Measurements from ENCODE around the gene IRF9. TPM values are rescaled to one million over a fixed set of nuclear protein-coding genes. Genes with fewer than 3 reads are reported as not detected.
A peak's percentile ranks its signal among the peaks of the same experiment; 100 is the strongest.

The IRF9 gene
- total and polyA plus RNA-seq, 2 of the 13 experiments (the other 11 are each of a cell fraction or from before 2014, with no cell fraction given): 14.9 to 49.7 TPM

GRCh38 chr14:24113801-24114531 is 47.1 kb upstream of the IRF9 start (continued):
- TF ChIP-seq DZIP1 (CRISPR knock-in tag; IDR thresholded peaks at IDR 0.05): peak; percentile 82; the same call in 1 of the 2 replicates
- peak; percentile 88; the same call in 1 of the 2 replicates for TF ChIP-seq TBX3 (IDR thresholded peaks at IDR 0.05; ENCODE audit: borderline replicate concordance)
- no peak; the same call in 1 of the 2 replicates for TF ChIP-seq THAP8 (CRISPR knock-in tag; IDR thresholded peaks at IDR 0.05; ENCODE audit: borderline replicate concordance)
- no peak; the same call in none of the 2 replicates for TF ChIP-seq PAF1 (CRISPR knock-in tag; IDR thresholded peaks at IDR 0.05)
- TF ChIP-seq ZNF432 (CRISPR knock-in tag; IDR thresholded peaks at IDR 0.05; ENCODE audit: borderline replicate concordance): no peak
- 0 out of 2 replicates have a peak, but pooled peaks have one; percentile 94 for TF ChIP-seq ZNF616 (CRISPR knock-in tag; IDR thresholded peaks at IDR 0.05; ENCODE audit: low read depth)
- TF ChIP-seq ZNF354B (CRISPR knock-in tag; IDR thresholded peaks at IDR 0.05): peak; percentile 88; the same call in 1 of the 2 replicates
- TF ChIP-seq SMAD1 (CRISPR knock-in tag; IDR thresholded peaks at IDR 0.05; ENCODE audit: borderline replicate concordance, low read depth): peak; percentile 99
- peak; percentile 87 for TF ChIP-seq ZBTB43 (CRISPR knock-in tag; conservative IDR thresholded peaks at IDR 0.05)
- TF ChIP-seq GATAD1 (CRISPR knock-in tag; IDR thresholded peaks at IDR 0.05): peak; percentile 87
- no peak for TF ChIP-seq GMEB2 (CRISPR knock-in tag; IDR thresholded peaks at IDR 0.05; ENCODE audit: low read depth)
- peak; percentile 95 for TF ChIP-seq ZBTB7A (CRISPR knock-in tag; IDR thresholded peaks at IDR 0.05)
- peak; percentile 97 for TF ChIP-seq CBX1 (IDR thresholded peaks at IDR 0.05; ENCODE audit: low read depth)
- TF ChIP-seq CHD2 (IDR thresholded peaks at IDR 0.05; ENCODE audit: low read depth, low read length): peak; percentile 84
- peak; percentile 89; the same call in 1 of the 2 replicates for TF ChIP-seq ZNF776 (CRISPR knock-in tag; IDR thresholded peaks at IDR 0.05)
- TF ChIP-seq CCDC6 (CRISPR knock-in tag; IDR thresholded peaks at IDR 0.05): no peak
- no peak for TF ChIP-seq ZNF30 (CRISPR knock-in tag; IDR thresholded peaks at IDR 0.05)
- TF ChIP-seq ZKSCAN1 (IDR thresholded peaks at IDR 0.05; ENCODE audit: low read length): peak; percentile 62
- TF ChIP-seq HOMEZ (CRISPR knock-in tag; IDR thresholded peaks at IDR 0.05; ENCODE audit: low read depth): peak; percentile 99
- TF ChIP-seq ZNF556 (CRISPR knock-in tag; IDR thresholded peaks at IDR 0.05; ENCODE audit: borderline replicate concordance): peak; percentile 100
- TF ChIP-seq SKI (IDR thresholded peaks at IDR 0.05; ENCODE audit: partially characterized antibody): peak; percentile 97

All from HepG2 (cell line).